SK-N-SH (cell line): Measurements from ENCODE around the gene FAT1. TPM values are rescaled to one million over a fixed set of nuclear protein-coding genes. Genes with fewer than 3 reads are reported as not detected.

Experiments used
- CTCF ChIA-PET: fragments of 300-600, 350-600 bp; formaldehyde crosslinking; extraction: SDS; loops from one replicate; lab custom pipeline; 2021; lab: Yijun Ruan, JAX
- POLR2A ChIA-PET: fragments of 350-600 bp; sonication (Branson Sonifier 250); formaldehyde crosslinking; extraction: SDS; loops from one replicate; lab custom pipeline; 2020; ENCODE audit warnings: antibody characterized with exemption, inconsistent platforms; lab: Yijun Ruan, JAX
- DNase-seq: peaks from one replicate; pipeline ENCODE4 v3.0.0; 2012
- H2AFZ ChIP-seq: fragments of 200-600 bp; sonication (generic); 2 replicates; pipeline ENCODE4 v1.8.1; 2016; ENCODE audit warnings: antibody characterized with exemption, mild to moderate bottlenecking, low read depth
- H3F3A ChIP-seq: fragments of 200-600 bp; sonication (generic); replicated peaks from 2 replicates; pipeline ENCODE3; 2016; ENCODE audit warnings: antibody characterized with exemption, mild to moderate bottlenecking; ENCODE audit not compliant: insufficient read depth
- H3K27ac ChIP-seq, 2 experiments: fragments of 200-500 bp in 1 of 2; fragments of 200-600 bp in 1 of 2; sonication (Bioruptor generic) in 1 of 2; sonication (generic), shearing (Covaris generic) in 1 of 2; 2 replicates each; pipeline versions ENCODE4 v1.5.1 to v1.6.1; 2014 to 2016; ENCODE audit warnings: low read depth in 2 of 2, inconsistent platforms in 1 of 2, low read length in 1 of 2, mild to moderate bottlenecking in 1 of 2, mixed read lengths in 1 of 2
- H3K27me3 ChIP-seq: fragments of 200-600 bp; sonication (generic), shearing (Covaris generic); 2 replicates; pipeline ENCODE4 v1.6.1; 2016; ENCODE audit warnings: mixed run types; ENCODE audit not compliant: insufficient read depth
- H3K36me3 ChIP-seq, 2 experiments: fragments of 200-500 bp in 1 of 2; fragments of 200-600 bp in 1 of 2; sonication (Bioruptor generic) in 1 of 2; sonication (generic) in 1 of 2; replicated peaks in 1 of 2; 2 replicates each; pipeline versions ENCODE3 to v1.5.1; 2014 to 2016; ENCODE audit warnings: low read length in 1 of 2, mild to moderate bottlenecking in 1 of 2; ENCODE audit not compliant: insufficient read depth in 2 of 2, control insufficient read depth in 1 of 2
- H3K4me1 ChIP-seq, 2 experiments: fragments of 200-500 bp in 1 of 2; fragments of 200-600 bp in 1 of 2; sonication (Bioruptor generic) in 1 of 2; sonication (generic), shearing (Covaris generic) in 1 of 2; 2 replicates each; pipeline versions ENCODE4 v1.5.1 to v1.6.1; 2014 to 2016; ENCODE audit warnings: low read depth in 1 of 2, low read length in 1 of 2, mixed run types in 1 of 2; ENCODE audit not compliant: insufficient read depth in 2 of 2, control insufficient read depth in 1 of 2
- H3K4me2 ChIP-seq: fragments of 200-600 bp; sonication (generic), shearing (Covaris generic); 2 replicates; pipeline ENCODE4 v1.6.1; 2017; ENCODE audit warnings: mixed run types
- H3K4me3 ChIP-seq, 2 experiments: fragments of 200-500 bp in 1 of 2; fragments of 200-600 bp in 1 of 2; sonication (Bioruptor generic) in 1 of 2; sonication (generic), shearing (Covaris generic) in 1 of 2; 2 replicates each; pipeline versions ENCODE4 v1.5.1 to v1.8.1; 2014 to 2016; ENCODE audit warnings: low read depth in 2 of 2, inconsistent platforms in 1 of 2, low read length in 1 of 2, mild to moderate bottlenecking in 1 of 2, mixed read lengths in 1 of 2, moderate library complexity in 1 of 2
- H3K79me2 ChIP-seq: fragments of 200-600 bp; sonication (generic); 2 replicates; pipeline ENCODE4 v1.8.1; 2017; ENCODE audit warnings: mild to moderate bottlenecking; ENCODE audit not compliant: insufficient read depth
- H3K9ac ChIP-seq: fragments of 200-600 bp; sonication (generic); 2 replicates; pipeline ENCODE4 v1.6.1; 2017; ENCODE audit warnings: mixed run types
- H3K9me2 ChIP-seq: fragments of 200-600 bp; sonication (generic); 2 replicates; pipeline ENCODE4 v1.6.1; 2017; ENCODE audit warnings: mixed run types
- H3K9me3 ChIP-seq: fragments of 200-600 bp; sonication (generic); 2 replicates; pipeline ENCODE4 v1.6.1; 2017; ENCODE audit warnings: mixed run types, mild to moderate bottlenecking, moderate library complexity
- H4K20me1 ChIP-seq: fragments of 200-600 bp; sonication (generic); 2 replicates; pipeline ENCODE4 v1.6.1; 2017; ENCODE audit warnings: mild to moderate bottlenecking, mixed run types; ENCODE audit not compliant: insufficient read depth
- ELF1 ChIP-seq: IDR thresholded peaks from 2 replicates; pipeline ENCODE4 v1.4.0; 2012
- EZH2phosphoT487 ChIP-seq: fragments of 200-600 bp; sonication (generic); IDR thresholded peaks from 2 replicates; pipeline ENCODE4 v1.6.1; 2017; ENCODE audit warnings: low read depth, mixed run types, mild to moderate bottlenecking, antibody characterized with exemption, moderate library complexity, borderline replicate concordance
- FOSL2 ChIP-seq: IDR thresholded peaks from 2 replicates; pipeline ENCODE4 v1.4.0; 2012; ENCODE audit warnings: low read depth, mild to moderate bottlenecking, moderate library complexity, borderline replicate concordance
- FOXJ3 ChIP-seq: sonication (generic); formaldehyde crosslinking; IDR thresholded peaks from 2 replicates; pipeline ENCODE4 v1.5.1; 2020; ENCODE audit warnings: mild to moderate bottlenecking, missing genetic modification reagents
- FOXM1 ChIP-seq: IDR thresholded peaks from 2 replicates; pipeline ENCODE4 v1.4.0; 2012; ENCODE audit warnings: low read depth, mild to moderate bottlenecking
- JUND ChIP-seq: IDR thresholded peaks from 2 replicates; pipeline ENCODE4 v1.4.0; 2012
- MAX ChIP-seq: IDR thresholded peaks from 2 replicates; pipeline ENCODE4 v1.4.0; 2012; ENCODE audit warnings: low read depth
- MEF2A ChIP-seq: IDR thresholded peaks from 2 replicates; pipeline ENCODE4 v1.4.0; 2012; ENCODE audit warnings: low read depth, borderline replicate concordance
- MXI1 ChIP-seq: IDR thresholded peaks from 2 replicates; pipeline ENCODE4 v1.6.1; 2012; ENCODE audit warnings: mild to moderate bottlenecking, low read depth, low read length, improper control_type of control experiment
- NFIC ChIP-seq: IDR thresholded peaks from 2 replicates; pipeline ENCODE4 v1.4.0; 2012; ENCODE audit warnings: borderline replicate concordance
- NRF1 ChIP-seq: IDR thresholded peaks from 2 replicates; pipeline ENCODE4 v1.6.1; 2012; ENCODE audit warnings: low read depth, mild to moderate bottlenecking, low read length
- PBX3 ChIP-seq: IDR thresholded peaks from 2 replicates; pipeline ENCODE4; 2012
- POLR2AphosphoS5 ChIP-seq: IDR thresholded peaks from 2 replicates; pipeline ENCODE4 v1.6.1; 2012; ENCODE audit warnings: low read depth, low read length
- RAD21 ChIP-seq: IDR thresholded peaks from 2 replicates; pipeline ENCODE4 v1.6.1; 2012; ENCODE audit warnings: mild to moderate bottlenecking, low read length
- REST ChIP-seq: IDR thresholded peaks from 2 replicates; pipeline ENCODE4 v1.6.1; 2012; ENCODE audit warnings: mild to moderate bottlenecking, low read depth, low read length, moderate library complexity
- RXRA ChIP-seq: IDR thresholded peaks from 2 replicates; pipeline ENCODE4 v1.4.0; 2012; ENCODE audit warnings: low read depth, mild to moderate bottlenecking, borderline replicate concordance
- SIN3A ChIP-seq: IDR thresholded peaks from 2 replicates; pipeline ENCODE4 v1.6.1; 2012; ENCODE audit warnings: low read depth, mild to moderate bottlenecking, low read length, moderate library complexity, borderline replicate concordance
- TAF1 ChIP-seq: IDR thresholded peaks from 2 replicates; pipeline ENCODE4 v1.6.1; 2012; ENCODE audit warnings: low read depth, mild to moderate bottlenecking, low read length, moderate library complexity, borderline replicate concordance
- TCF12 ChIP-seq: IDR thresholded peaks from 2 replicates; pipeline ENCODE4 v1.4.0; 2012
- USF1 ChIP-seq: IDR thresholded peaks from 2 replicates; pipeline ENCODE4 v1.4.0; 2012; ENCODE audit warnings: low read depth, borderline replicate concordance
- ZBTB33 ChIP-seq: IDR thresholded peaks from 2 replicates; pipeline ENCODE4 v1.4.0; 2012; ENCODE audit warnings: low read depth, borderline replicate concordance
- WGBS: methylation state at CpG from one replicate; pipeline ENCODE4 v1.1.6; 2017; ENCODE audit warnings: low lambda C conversion rate; 5-methylcytosine and 5-hydroxymethylcytosine counted together
- polyA plus RNA-seq, 3 experiments: library from polyadenylated mRNA; depleted of rRNA; stranded (reverse); fragments of >200 nt; gene quantifications; 2 replicates each; pipeline ENCODE4 v1.2.3, GENCODE V29; 2012
- TF ChIP-seq, protein P1 (sequence below): fragments of 150-350 bp; IDR thresholded peaks from 2 replicates; pipeline ENCODE4 v1.6.1; 2017; ENCODE audit warnings: antibody characterized with exemption, low read length, low read depth, borderline replicate concordance
- TF ChIP-seq, protein P2 (sequence below): fragments of 150-350 bp; IDR thresholded peaks from 2 replicates; pipeline ENCODE4 v1.6.1; 2016; ENCODE audit warnings: mild to moderate bottlenecking, low read depth, low read length

The FAT1 gene
- polyA plus RNA-seq, 1 of the 3 experiments (the other 2 are of a cell fraction), result 41.3 TPM

GRCh38 chr4:186676531-186677161 lies 47.0 kb downstream of the FAT1 start:
- Histone ChIP-seq H3K79me2 (peaks cover 67% of the 10 kb centered on the region), H3K9me2 (no peaks in the 10 kb centered on the region), H3K9me3 (no peaks in the 10 kb centered on the region), H3K27me3 (no peaks in the 10 kb centered on the region), H3K9ac (no peak overlapping the region), H3K4me3 (0 out of 4 replicates have a peak overlapping the region, but pooled peaks of 1 of the 2 experiments have one; percentile 9), H3F3A (peaks cover 19% of the 10 kb centered on the region), H3K4me1 (peaks cover 0 to 32% of the 10 kb centered on the region in 2 experiments; a peak in 1 of 4 replicates), H3K36me3 (no peaks in the 10 kb centered on the region), H3K4me2 (peak overlapping the region; percentile 41), H3K27ac (peak overlapping the region in 1 of 2 experiments; percentile 60; a peak in 3 of 4 replicates), H4K20me1 (no peaks in the 10 kb centered on the region), H2AFZ (no peak overlapping the region)
- DNase-seq, result no peak
- ChIA-PET CTCF (no interaction called here), POLR2A (no interaction called here)
- WGBS, result 5% methylated on average over 1 of the region's 1 CpG
- TF ChIP-seq RAD21 (no peak), MXI1 (no peak), EZH2phosphoT487 (no peak), NRF1 (no peak), NFIC (peak; percentile 32; the same call in 1 of the 2 replicates), ELF1 (no peak), TCF12 (peak; percentile 58; the same call in 1 of the 2 replicates), JUND (no peak; the same call in 1 of the 2 replicates), FOXJ3 (CRISPR knock-in tag) (no peak), ZBTB33 (no peak), MAX (0 out of 2 replicates have a peak, but pooled peaks have one; percentile 12), MEF2A (no peak; the same call in 1 of the 2 replicates), RXRA (no peak), POLR2AphosphoS5 (no peak), REST (no peak), PBX3 (peak; percentile 36), USF1 (no peak), TAF1 (no peak), SIN3A (no peak), FOSL2 (peak; percentile 59; the same call in 1 of the 2 replicates), FOXM1 (peak; percentile 30; the same call in 1 of the 2 replicates)
- TF ChIP-seq, protein P1, sequence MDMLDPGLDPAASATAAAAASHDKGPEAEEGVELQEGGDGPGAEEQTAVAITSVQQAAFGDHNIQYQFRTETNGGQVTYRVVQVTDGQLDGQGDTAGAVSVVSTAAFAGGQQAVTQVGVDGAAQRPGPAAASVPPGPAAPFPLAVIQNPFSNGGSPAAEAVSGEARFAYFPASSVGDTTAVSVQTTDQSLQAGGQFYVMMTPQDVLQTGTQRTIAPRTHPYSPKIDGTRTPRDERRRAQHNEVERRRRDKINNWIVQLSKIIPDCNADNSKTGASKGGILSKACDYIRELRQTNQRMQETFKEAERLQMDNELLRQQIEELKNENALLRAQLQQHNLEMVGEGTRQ, result no peak
- TF ChIP-seq, protein P2, sequence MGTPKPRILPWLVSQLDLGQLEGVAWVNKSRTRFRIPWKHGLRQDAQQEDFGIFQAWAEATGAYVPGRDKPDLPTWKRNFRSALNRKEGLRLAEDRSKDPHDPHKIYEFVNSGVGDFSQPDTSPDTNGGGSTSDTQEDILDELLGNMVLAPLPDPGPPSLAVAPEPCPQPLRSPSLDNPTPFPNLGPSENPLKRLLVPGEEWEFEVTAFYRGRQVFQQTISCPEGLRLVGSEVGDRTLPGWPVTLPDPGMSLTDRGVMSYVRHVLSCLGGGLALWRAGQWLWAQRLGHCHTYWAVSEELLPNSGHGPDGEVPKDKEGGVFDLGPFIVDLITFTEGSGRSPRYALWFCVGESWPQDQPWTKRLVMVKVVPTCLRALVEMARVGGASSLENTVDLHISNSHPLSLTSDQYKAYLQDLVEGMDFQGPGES, result no peak
